Stimulated activated CD4-positive, alpha-beta T cell treated with anti-CD3 and anti-CD28 coated beads, Interleukin-1b, Interleukin-23, amount 100 ng/mL, for 4 hours (primary cell): ENCODE measurements around the gene COL9A3.

Experiments used
- DNase-seq, 2 donors: peaks; one replicate each; pipeline ENCODE4 v3.0.0-alpha.2; 2020; ENCODE audit warnings: low read depth in 2 of 2

The COL9A3 gene

DNA sequence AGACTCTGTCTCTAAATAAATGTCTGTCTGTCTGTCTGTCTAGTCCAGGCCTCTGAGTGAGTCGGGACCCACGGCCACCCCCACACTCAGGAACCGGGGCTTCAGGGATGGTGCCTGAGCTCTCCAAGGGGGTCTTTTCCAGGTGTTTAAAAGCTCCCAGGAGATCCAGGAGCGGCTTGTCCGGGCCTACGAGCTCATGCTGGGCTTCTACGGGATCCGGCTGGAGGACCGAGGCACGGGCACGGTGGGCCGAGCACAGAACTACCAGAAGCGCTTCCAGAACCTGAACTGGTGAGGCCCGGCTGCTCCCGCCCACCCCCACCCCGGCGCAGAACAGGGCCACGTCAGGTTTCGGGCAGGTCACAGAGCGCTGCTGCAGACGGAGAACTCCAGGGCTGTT, 5.5 kb upstream of the COL9A3 start:
- no peak for DNase-seq

DNA sequence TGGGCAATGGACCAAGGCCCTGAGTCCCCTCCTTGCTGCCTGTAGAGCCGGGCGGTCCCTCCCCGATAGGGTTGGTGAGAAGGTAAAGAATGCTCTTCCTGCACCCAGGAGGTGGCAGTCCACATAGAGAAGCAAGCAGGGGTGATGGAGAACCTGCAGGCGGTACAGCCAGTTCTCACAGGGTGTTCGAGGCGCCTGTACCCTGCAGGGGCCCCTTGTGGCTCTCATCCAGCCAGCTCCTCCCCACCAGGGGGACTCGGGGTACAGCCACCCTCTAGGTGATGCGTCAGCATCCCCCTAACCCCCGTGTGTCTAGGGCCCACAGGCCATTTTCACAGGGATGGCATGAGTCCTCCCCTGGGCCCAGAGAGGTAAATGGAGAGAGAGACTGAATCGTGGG, 5.1 kb upstream of the COL9A3 start:
- no peak for DNase-seq

DNA sequence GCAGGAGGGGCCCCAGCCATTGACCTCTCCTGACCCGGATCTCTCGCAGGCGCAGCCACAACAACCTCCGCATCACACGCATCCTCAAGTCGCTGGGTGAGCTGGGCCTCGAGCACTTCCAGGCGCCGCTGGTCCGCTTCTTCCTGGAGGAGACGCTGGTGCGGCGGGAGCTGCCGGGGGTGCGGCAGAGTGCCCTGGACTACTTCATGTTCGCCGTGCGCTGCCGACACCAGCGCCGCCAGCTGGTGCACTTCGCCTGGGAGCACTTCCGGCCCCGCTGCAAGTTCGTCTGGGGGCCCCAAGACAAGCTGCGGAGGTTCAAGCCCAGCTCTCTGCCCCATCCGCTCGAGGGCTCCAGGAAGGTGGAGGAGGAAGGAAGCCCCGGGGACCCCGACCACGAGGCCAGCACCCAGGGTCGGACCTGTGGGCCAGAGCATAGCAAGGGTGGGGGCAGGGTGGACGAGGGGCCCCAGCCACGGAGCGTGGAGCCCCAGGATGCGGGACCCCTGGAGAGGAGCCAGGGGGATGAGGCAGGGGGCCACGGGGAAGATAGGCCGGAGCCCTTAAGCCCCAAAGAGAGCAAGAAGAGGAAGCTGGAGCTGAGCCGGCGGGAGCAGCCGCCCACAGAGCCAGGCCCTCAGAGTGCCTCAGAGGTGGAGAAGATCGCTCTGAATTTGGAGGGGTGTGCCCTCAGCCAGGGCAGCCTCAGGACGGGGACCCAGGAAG, 4.5 kb upstream of the COL9A3 start:
- DNase-seq, result no peak

DNA sequence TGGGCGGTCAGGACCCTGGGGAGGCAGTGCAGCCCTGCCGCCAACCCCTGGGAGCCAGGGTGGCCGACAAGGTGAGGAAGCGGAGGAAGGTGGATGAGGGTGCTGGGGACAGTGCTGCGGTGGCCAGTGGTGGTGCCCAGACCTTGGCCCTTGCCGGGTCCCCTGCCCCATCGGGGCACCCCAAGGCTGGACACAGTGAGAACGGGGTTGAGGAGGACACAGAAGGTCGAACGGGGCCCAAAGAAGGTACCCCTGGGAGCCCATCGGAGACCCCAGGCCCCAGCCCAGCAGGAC, 4.0 kb upstream of the COL9A3 start:
- DNase-seq, result no peak

DNA sequence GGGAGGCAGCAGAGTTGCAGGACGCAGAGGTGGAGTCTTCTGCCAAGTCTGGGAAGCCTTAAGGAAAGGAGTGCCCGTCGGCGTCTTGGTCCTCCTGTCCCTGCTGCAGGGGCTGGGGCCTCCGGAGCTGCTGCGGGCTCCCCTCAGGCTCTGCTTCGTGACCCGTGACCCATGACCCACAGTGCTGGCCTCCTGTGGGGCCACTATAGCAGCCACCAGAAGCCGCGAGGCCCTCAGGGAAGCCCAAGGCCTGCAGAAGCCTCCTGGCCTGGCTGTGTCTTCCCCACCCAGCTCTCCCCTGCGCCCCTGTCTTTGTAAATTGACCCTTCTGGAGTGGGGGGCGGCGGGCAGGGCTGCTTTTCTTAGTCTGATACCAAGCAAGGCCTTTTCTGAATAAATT, 3.3 kb upstream of the COL9A3 start:
- DNase-seq, result no peak

DNA sequence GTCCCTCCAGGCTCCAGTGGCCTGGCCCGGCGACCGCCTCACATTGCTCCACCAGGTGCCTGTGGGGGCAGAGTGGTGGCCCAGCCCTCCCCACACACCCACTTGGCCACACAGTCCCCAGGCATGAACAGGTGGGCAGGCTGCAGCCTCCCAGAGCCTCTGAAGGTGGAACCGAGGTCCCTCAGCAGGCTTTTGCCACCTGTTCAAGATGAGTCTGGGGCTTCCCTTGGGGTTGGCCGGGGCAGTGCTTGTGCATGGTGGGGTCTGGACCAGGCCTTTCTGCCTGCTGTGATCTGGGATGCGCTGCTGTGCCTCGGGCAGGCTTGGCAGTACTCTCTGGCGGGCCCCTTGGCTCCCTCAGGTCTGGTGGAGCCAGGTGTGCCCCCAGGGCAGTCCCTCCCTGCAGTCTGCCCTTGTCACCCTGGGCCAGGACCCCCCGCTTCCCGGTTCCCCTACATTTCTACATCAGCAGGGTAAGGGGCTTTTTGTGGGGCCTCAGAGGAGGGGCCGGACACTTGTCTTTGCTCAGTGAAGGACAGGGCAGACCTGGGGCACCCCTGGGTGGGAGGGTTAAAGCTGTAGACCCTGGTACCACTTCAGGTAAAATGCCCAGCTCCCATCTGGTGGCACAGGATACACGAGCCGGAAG, 2.7 kb upstream of the COL9A3 start:
- no peak for DNase-seq

DNA sequence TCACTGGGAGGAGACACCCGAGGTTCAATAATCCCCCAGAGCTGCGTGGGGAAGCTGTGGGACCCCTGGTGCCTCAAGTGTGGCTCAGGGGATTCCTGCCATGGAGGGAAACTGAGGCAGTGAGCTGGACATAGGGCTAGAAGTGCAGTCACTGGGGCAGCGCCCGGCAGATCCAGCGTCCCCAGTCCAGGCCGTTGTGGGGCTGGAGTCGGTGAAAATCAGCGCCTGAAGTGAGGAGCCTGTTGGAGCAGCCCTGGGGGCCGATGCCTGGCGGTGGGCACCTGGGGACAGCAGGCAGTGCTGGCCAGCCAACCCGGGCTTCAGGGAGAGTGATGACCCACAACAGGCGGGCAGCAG, 2.2 kb upstream of the COL9A3 start:
- no peak for DNase-seq

DNA sequence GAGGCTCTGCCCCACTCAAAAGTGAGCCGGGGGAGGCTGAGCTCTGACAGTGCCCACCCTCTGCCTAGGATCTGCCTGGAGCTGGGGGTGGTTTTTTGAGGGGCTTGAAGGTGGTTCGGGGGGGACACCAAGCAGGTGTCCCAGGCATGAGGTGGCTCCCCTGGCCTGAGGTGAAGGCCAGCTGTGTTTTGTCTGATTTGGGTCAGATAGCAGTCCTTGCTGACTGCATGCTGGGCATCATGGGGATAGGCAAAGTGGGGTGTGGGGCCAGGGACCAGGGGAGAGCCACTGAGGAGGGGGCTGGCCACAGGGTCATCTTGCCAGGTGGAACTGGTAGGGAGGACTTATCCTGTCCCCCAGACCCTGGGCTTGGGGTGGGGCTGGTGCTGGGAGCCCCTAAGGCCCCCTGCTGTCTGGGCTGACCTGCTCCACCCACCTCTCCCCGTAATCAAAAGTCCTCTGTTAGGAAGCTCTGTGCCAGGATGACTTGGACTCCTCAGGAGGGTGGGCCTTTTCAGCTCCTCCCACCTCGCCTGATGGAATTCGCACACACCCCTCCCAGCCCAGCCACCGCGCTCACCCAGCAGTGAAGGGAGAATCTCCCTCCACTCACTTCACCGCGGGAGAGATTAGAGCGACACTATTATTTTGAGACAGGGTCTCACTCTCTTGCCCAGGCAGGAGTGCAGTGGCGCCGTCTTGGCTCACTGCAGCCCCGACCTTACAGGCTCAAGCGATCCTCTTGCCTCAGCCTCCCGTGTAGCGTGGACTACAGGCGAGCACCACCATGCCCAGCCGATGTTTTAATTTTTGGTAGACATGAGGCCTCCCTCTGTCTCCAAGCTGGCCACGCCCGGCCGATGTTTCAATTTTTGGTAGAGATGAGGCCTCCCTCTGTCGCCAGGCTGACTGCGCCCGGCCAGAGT, 1.5 kb upstream of the COL9A3 start:
- no peak for DNase-seq

DNA sequence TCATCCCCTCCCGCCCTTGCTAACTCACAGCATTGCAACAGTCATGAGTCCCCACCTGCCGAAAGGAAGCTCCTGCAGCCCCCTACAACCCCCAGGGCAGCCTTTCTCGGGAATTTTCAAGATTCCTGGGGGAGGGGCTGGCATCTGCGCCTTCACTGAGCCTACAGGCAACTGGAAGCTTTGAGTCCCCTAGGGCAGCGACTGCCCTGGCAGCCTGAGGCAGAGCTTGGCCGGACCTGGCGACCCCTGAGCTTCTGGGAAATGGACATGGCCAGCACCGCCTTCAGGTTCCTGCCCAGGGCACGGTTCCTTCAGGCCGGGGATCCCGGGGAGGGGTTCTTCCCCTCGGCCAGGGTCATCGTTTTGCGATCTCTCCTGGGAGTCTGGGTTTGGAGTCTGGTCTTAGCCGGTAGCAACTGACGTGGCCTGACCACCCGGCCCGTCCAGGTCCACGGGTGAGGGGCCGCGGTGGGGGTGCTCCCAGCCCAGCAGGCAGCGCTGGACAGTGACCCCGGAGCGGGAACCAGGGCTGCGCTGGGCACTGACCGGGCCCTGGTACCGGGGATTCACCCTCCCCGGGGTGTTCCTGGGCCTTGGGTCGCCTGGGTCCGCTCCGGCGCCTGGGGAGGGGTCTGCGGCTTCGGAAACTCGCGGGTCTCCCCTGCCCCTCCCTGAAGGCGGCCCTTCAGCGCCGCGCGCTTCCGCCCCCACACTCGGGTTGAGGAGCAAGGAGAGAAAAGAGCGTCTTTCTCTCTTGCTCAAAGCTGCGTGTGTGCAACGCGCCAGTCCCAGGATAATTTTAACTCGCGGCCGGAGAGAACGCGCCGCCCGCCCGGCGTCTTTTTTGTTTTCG, 593 bp upstream of the COL9A3 start:
- DNase-seq, result no peak

DNA sequence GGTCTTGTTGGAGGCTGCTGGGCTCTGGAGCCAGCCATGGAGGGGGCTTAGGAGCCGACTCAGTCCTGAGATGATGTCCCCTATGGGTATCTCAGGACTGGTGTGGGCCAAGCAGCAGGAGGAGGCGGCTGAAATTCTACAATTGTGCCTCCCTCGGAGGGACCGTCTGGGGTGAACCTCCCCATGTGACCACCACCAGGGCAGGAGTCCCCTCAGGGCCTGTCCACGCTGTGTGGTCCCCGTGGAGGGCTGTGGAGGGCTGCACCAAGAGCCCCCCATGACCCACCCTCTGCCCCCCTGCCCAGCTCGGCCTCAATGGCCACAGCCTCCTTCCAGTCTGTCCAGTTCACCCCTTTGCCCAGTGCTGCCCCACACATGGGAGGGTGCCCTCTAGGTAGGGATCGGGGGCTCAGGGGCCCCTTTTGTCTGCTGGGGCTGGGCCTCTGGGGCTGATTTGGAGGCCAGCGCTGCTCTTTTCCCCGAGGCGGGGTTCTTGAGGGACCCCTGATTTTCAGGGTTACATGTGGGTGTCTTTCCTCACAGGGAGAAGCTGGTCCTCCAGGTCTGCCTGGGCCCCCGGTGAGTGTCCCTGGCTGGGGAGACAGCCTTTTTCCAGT, 1.2 kb downstream of the COL9A3 start:
- no peak for DNase-seq

DNA sequence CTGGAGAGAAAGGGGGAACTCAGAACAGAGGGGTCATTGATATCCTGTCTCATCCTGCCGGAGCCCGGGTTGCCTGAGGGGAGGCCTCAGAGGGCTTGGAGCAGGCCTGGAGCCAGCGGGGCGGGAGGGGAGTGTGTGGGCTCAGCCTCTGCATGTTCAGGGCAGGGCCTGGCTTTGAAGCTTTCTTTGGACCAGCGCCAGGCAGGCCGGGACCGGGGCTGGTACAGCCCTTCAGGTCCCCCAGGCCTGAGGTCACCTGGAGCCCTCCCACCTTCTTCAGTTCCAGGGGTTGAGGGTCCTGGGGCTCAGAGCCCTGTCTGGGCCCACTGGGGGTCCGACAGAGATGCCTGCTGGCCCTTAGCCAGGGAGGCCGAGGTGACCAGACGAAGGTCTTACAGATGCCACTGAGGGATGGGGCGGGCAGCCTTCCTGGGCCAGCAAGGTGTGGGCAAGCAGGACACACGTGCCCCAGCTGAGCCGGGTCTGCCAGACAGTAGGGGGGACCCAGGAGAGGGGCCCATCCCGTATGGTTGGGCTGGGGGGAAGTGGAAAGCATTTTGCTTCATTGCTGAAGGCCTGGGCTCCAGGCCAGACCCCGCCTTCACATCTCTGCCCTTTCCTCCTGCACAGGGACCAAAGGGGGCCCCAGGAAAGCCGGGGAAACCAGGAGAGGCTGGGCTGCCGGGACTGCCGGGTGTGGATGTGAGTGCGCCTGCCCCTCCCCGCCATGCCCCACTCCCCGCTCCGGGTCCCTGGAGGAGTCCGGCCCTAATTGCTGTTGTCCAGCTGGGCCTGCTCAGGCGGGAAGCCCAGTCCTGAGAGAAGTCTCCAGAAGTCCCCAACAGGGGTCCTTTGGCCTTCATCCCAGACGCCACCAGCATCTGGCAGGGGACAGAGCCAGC, 2.0 kb downstream of the COL9A3 start:
- DNase-seq, result no peak

DNA sequence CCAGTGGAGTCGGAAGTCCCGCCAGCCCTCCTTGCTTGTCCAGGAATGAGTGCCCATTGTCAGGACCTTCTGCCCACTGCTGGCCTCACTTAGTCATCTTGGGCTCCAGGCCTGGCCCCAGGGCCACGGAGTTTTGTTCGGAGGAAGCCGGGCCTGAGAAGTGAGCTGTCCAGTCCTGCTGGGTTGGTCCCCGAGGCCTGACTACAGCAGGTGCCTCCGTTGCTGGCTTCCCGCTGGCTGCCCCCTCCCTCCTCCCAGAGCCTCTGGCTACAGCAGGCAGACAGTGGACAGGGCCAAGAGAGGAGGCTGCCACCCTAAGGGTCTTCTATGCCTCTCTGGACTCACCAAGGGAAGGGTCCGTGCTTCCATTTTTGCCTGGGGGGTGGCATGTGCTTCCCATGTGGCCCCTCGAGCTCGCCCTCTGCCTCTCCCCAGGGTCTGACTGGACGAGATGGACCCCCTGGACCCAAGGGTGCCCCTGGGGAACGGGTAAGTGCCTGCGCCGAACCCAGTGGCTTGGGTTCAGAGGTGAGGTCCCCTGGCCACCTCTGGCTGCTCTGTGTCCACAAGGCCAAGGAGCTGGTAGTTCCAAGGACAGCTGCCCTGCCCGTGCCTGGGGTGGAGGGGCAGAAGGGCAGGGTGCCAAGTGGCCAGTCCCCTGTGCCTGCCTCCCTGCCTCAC, 2.8 kb downstream of the COL9A3 start:
- no peak for DNase-seq

DNA sequence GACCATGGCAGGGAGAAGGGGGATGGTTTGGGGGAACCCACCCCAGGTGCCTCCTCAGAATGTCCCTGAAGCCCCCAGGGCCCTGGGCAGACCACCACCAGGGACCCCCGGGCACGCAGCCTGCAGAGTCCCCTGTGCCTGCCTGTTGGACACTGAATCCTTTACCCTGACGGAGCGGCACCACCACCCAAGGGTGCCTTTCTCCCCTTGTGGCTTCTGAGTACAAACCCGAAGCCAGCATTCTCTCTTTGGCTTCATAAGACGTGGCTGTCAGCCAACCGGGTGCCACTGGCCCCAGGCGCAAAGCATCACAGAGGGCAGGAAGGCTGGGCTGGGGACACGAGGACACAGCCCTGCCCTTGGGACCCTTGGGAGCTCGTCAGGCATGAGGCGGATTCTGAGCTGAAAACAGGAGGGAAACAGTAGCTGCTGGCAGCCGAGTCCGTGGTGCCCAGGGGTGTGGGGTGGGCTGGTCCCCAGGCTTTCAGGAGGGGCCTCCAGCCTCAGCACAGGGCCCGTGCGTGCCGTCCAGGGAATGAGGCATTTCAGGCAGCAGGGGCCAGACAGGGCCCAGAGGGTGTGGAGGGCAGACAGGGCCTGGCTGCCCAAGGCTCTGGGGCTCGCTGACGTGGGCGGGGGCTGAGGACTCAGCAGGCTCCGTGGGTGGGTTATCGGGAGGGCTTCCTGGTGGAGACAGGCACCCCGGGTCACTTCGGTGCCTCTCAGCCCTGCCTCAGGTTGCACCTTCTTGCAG, 3.5 kb downstream of the COL9A3 start:
- DNase-seq, result no peak

DNA sequence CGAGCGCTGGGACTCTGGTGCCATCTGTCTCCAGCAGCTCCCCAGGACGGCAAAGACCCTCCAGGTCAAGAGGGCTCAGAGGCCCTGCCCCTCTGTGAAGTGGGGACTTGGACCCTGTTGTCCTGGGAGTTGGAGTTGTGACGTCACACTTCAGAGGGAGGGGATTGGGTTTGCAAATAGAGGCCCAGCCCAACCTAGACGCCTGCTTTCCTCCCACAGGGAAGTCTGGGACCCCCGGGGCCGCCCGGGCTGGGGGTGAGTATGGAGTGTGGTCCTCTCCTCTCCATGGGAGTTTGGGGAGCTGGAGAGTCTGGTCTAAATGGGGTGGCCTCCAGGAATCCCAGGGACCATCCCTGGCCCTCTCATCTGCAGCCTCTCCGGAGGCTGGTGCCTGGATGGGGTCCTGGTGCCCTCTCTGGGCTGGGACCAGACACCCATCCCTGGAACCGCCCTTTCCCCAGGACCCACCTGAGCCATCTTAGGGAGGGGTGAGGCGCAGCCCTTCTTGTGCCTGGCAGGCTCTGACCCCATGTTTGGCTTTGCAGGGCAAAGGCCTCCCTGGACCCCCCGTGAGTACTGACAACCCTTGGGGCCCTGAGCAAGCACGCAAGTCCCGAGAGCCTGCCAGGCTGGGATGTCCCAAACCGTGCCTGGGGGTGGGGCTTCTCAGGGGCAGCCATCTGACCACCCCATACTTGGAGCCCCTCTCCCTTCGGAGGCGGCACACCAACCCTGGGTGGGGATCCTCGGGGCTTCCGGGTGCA, 4.3 kb downstream of the COL9A3 start:
- no peak for DNase-seq

DNA sequence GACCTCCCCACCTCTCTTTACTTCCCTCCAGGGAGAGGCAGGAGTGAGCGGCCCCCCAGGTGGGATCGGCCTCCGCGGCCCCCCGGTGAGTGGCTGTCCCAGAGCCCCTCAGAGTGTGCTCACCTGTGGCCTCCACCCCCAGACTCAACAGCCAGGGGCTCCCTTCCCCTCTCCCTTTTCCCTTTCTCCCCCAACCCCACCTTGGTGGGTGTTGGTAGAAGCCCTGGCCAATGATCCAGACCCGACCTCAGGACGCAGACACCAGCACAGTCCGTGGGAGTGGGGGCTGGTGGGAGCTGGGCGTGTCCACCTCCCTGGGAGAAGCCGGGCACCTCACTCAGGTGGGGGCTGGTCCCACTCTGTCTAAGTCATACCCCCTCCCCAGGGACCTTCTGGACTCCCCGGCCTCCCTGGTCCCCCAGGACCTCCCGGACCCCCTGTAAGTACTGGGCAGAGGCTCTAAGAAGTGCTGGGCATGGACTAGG, 4.9 kb downstream of the COL9A3 start:
- no peak for DNase-seq

DNA sequence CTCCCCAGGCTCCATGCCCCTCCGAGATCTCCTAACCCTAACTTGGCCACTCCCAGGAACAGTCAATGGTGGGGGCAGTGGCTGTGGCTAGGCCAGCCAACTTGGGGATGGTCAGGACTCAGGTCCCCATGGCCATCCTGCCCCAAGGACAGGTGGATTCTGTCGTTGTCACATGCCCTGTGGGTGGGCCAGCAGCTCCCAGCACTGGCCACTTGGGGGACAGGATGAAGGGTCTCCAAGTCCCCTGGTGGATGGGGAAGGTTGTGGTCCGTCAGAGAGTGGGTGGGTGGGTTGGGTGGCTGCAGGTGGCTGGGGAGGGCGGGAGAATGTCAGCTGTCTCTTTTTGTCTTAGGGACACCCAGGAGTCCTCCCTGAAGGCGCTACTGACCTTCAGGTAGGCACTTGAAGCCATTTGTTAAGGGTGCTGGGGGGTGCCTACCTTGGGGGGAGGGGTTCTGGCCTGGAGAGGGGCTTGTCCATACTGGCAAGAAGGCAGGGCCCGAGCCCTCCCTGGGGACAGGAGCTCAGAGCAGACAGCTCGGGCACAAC, 5.5 kb downstream of the COL9A3 start:
- DNase-seq, result no peak

DNA sequence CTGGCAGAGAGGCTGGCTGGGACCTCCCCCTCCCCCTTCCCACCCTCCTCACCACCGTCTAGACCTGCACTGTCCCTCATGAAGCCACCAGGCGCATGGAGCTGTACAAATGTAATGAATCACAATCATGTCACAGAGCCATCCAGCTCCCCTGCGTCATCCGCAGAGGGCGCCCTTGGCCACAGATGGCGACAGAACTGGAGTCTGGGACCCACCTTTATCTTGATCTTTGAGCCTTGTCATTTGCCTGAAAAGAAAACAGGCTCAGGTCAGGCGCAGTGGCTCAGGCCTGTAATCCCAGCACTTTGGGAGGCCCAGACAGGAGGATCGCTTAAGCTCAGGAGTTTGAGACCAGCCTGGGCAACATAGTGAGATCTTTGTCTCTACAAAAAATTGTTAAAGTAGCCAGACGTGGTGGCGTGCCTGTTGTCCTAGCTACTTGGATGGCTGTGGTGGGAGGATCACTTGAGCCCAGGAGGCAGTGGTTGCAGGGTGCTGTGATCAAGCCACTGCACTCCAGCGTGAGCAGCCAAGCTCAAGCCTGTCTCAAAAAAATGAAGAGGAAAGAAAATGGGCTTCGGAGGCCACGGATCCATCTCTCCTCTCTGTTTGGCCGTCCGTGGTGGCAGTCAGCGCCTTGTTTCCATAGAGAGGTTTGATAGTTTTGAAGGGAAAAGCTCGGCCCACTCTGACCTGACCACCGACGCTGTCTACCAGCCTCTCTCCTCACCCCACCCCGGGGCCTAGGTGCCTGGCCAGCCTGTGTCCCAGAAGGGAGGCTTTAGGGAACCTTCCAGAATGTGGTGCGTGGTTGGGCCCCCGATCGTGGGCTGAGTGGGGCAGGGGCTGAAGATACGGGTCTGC, 6.2 kb downstream of the COL9A3 start:
- no peak for DNase-seq
